K562 (cell line): ENCODE measurements around the gene ZMIZ1. TPM values are rescaled to one million over a fixed set of nuclear protein-coding genes. Genes with fewer than 3 reads are reported as not detected.

Experiments
- BRD9 ChIP-seq: fragments of 450-650 bp; IDR thresholded peaks from 2 replicates; pipeline ENCODE4 v1.6.1; 2018; ENCODE audit warnings: low read depth; ENCODE audit not compliant: partially characterized antibody
- CEBPB ChIP-seq: fragments of 450-650 bp; IDR thresholded peaks from 2 replicates; pipeline ENCODE4 v1.6.1; 2016; ENCODE audit warnings: missing genetic modification characterization, missing compliant biosample characterization
- HNRNPL ChIP-seq: fragments of 200-400 bp; formaldehyde crosslinking; IDR thresholded peaks from 2 replicates; pipeline ENCODE4 v1.6.1; 2017; ENCODE audit warnings: low read depth, mild to moderate bottlenecking, low read length
- NFE2 ChIP-seq: IDR thresholded peaks from 2 replicates; pipeline ENCODE4 v1.6.1; 2014; ENCODE audit warnings: antibody characterized with exemption, low read depth
- PBX2 ChIP-seq, 2 experiments: IDR thresholded peaks in 1 of 2; conservative IDR thresholded peaks in 1 of 2; 2 replicates each; pipeline ENCODE4 v1.6.1; 2016; ENCODE audit warnings: low read depth in 2 of 2, mild to moderate bottlenecking in 1 of 2, missing compliant biosample characterization in 1 of 2, missing genetic modification characterization in 1 of 2, moderate library complexity in 1 of 2
- PTBP1 ChIP-seq: fragments of 200-400 bp; formaldehyde crosslinking; IDR thresholded peaks from 2 replicates; pipeline ENCODE4 v1.6.1; 2017; ENCODE audit warnings: low read depth, low read length
- RBFOX2 ChIP-seq: fragments of 200-400 bp; formaldehyde crosslinking; IDR thresholded peaks from 2 replicates; pipeline ENCODE4 v1.6.1; 2017; ENCODE audit warnings: low read depth, mild to moderate bottlenecking, low read length, moderate library complexity
- TAF7 ChIP-seq: fragments of 450-650 bp; IDR thresholded peaks from 2 replicates; pipeline ENCODE4 v1.6.1; 2016; ENCODE audit warnings: missing genetic modification characterization, missing compliant biosample characterization
- UBTF ChIP-seq, 2 experiments: IDR thresholded peaks; 2 replicates each; pipeline ENCODE4 v1.6.1; 2012; ENCODE audit warnings: improper control_type of control experiment in 2 of 2, low read depth in 2 of 2, low read length in 2 of 2, borderline replicate concordance in 1 of 2
- YY1 ChIP-seq, 3 experiments: IDR thresholded peaks; 2 replicates each; pipeline ENCODE4 v1.6.1; 2011; ENCODE audit warnings: low read length in 2 of 3, mild to moderate bottlenecking in 2 of 3, moderate library complexity in 2 of 3, borderline replicate concordance in 1 of 3, control low read depth in 1 of 3, low read depth in 1 of 3; ENCODE audit not compliant: insufficient read depth in 3 of 3, insufficient replicate concordance in 2 of 3, control insufficient read depth in 1 of 3, insufficient read length in 1 of 3; ENCODE audit errors: extremely low read depth in 1 of 3
- ZBTB33 ChIP-seq: sonication (generic); formaldehyde crosslinking; IDR thresholded peaks from 2 replicates; pipeline ENCODE4 v1.8.1; 2023; ENCODE audit warnings: mild to moderate bottlenecking, missing genetic modification reagents
- ZBTB7A ChIP-seq: IDR thresholded peaks from 2 replicates; pipeline ENCODE4 v1.6.1; 2011; ENCODE audit warnings: low read depth, mild to moderate bottlenecking, low read length, moderate library complexity, borderline replicate concordance; ENCODE audit not compliant: control insufficient read depth
- ZFPM2 ChIP-seq: fragments of 250-450 bp; sonication (Bioruptor Pico); IDR thresholded peaks from 2 replicates; pipeline ENCODE4 v1.5.1; 2022; ENCODE audit warnings: mild to moderate bottlenecking
- ZKSCAN8 ChIP-seq: fragments of 200-800 bp; sonication (Bioruptor generic); IDR thresholded peaks from 2 replicates; pipeline ENCODE4 v1.6.1; 2016; ENCODE audit warnings: missing genetic modification characterization, missing compliant biosample characterization
- ZNF655 ChIP-seq: fragments of 250-450 bp; sonication (Bioruptor Pico); IDR thresholded peaks from 2 replicates; pipeline ENCODE4 v1.5.0; 2021
- ZNF76 ChIP-seq: fragments of 250-450 bp; sonication (Bioruptor Pico); IDR thresholded peaks from 2 replicates; pipeline ENCODE4 v1.4.0; 2020; ENCODE audit warnings: mild to moderate bottlenecking, moderate library complexity, borderline replicate concordance
- ZNF778 ChIP-seq: fragments of 450-650 bp; formaldehyde crosslinking; IDR thresholded peaks from 2 replicates; pipeline ENCODE4 v1.4.0; 2020; ENCODE audit warnings: mild to moderate bottlenecking, moderate library complexity
- polyA plus RNA-seq, 8 experiments: library from polyadenylated mRNA; depleted of rRNA in 4 of 8; stranded (reverse) in 5 of 8; unstranded in 3 of 8; fragments of >200 nt; fragmentation: Nextera tagmentation in 2 of 8; fragmentation: Illumina TruSeq in 1 of 8; extraction: Ambion mirVana in 2 of 8; extraction: Trizol in 1 of 8; gene quantifications; 2 replicates each; pipeline versions ENCODE4 v1.2.1 to v1.2.3, GENCODE V29; 2011 to 2014; ENCODE audit warnings: inconsistent platforms in 1 of 8, missing spikeins in 1 of 8
- total RNA-seq, 7 experiments: library from RNA; depleted of rRNA in 6 of 7; stranded (reverse); fragments of >200 nt in 6 of 7; fragmentation: Illumina TruSeq in 2 of 7; extraction: Trizol in 2 of 7; gene quantifications; 2 replicates each; pipeline versions ENCODE4 v1.2.1 to v1.2.3, GENCODE V29; 2011 to 2021; ENCODE audit warnings: low replicate concordance in 1 of 7

ZMIZ1 gene
- total and polyA plus RNA-seq, 9 of the 15 experiments (the other 6 are each of a cell fraction or from before 2014, with no cell fraction given): 1.0 to 37.3 (median 4.3) TPM

- TF ChIP-seq ZBTB33 (CRISPR knock-in tag) (peak; percentile 86), RBFOX2 (no peak), NFE2 (0 out of 2 replicates have a peak, but pooled peaks have one; percentile 6), PTBP1 (no peak), ZKSCAN8 (CRISPR knock-in tag) (no peak), YY1 (IDR thresholded peaks at IDR 0.05; ENCODE audit: borderline replicate concordance in 1 of 3, control insufficient read depth in 1 of 3, extremely low read depth in 1 of 3, insufficient read depth in 3 of 3, insufficient read length in 1 of 3, insufficient replicate concordance in 2 of 3, low read depth in 1 of 3, low read length in 2 of 3) (peak in 1 of 3 experiments; percentile 69), ZNF76 (CRISPR knock-in tag) (no peak), BRD9 (peak; percentile 24), ZNF778 (CRISPR knock-in tag) (no peak), HNRNPL (no peak), CEBPB (tag) (no peak), ZFPM2 (CRISPR knock-in tag) (no peak), UBTF (IDR thresholded peaks at IDR 0.05; ENCODE audit: borderline replicate concordance in 1 of 2, low read depth in 2 of 2, low read length in 2 of 2) (peak; percentile 61 to 78; a peak in 1 of 4 replicates), ZNF655 (CRISPR knock-in tag) (no peak), TAF7 (no peak), ZBTB7A (peak; percentile 30; the same call in 1 of the 2 replicates), PBX2 (CRISPR knock-in tag; IDR thresholded peaks at IDR 0.05; ENCODE audit: low read depth) (no peak), PBX2 (tag; conservative IDR thresholded peaks at IDR 0.05; ENCODE audit: low read depth) (no peak)
These were observed 126.5 kb downstream of the ZMIZ1 start (continued) for GRCh38 chr10:79195091-79195923.
